Endothelial cell of umbilical vein (primary cell): ENCODE measurements around the gene DGKA. TPM values are rescaled to one million over a fixed set of nuclear protein-coding genes. Genes with fewer than 3 reads are reported as not detected.

ENCODE experiments used
- BruUV-seq: library from RNA; stranded (reverse); fragments of 400-500 nt; replicated peaks from 2 replicates; lab custom pipeline; 2021; lab: Mats Ljungman, UMichigan
- CTCF ChIA-PET: fragments of 300-600, 350-600 bp; sonication (Branson Sonifier 250); formaldehyde crosslinking; loops from one replicate; lab custom pipeline; 2021; ENCODE audit warnings: antibody characterized with exemption, inconsistent platforms; lab: Charles Lee
- POLR2A ChIA-PET: fragments of 300-600, 350-600 bp; sonication (Branson Sonifier 250); formaldehyde crosslinking; loops from one replicate; lab custom pipeline; 2021; ENCODE audit warnings: antibody characterized with exemption, inconsistent platforms; lab: Charles Lee
- DNase-seq: peaks from one replicate; pipeline ENCODE4 v3.0.0-alpha.2; 2011; ENCODE audit warnings: low read depth, low spot score
- FAIRE-seq: peaks from 2 replicates; lab custom pipeline; 2011; peaks lifted over from hg19 to GRCh38; lab: Jason Lieb, UNC
- H2AFZ ChIP-seq: 2 replicates; pipeline ENCODE4 v1.6.0; 2012; ENCODE audit warnings: low read depth, low read length, control low read depth, inconsistent platforms
- H3K27ac ChIP-seq: 2 replicates; pipeline ENCODE4 v1.5.1; 2011; ENCODE audit warnings: low read depth, mild to moderate bottlenecking, control low read depth, low read length, moderate library complexity; ENCODE audit not compliant: insufficient read depth
- H3K27me3 ChIP-seq, 2 experiments: 2 replicates each; pipeline versions ENCODE4 v1.6.0 to v1.6.1; 2011; ENCODE audit warnings: low read length in 2 of 2, mixed read lengths in 1 of 2; ENCODE audit not compliant: control insufficient read depth in 2 of 2, insufficient read depth in 2 of 2
- H3K36me3 ChIP-seq, 2 experiments: 2 replicates in 1 of 2; 3 replicates in 1 of 2; pipeline ENCODE4 v1.5.1; 2011; ENCODE audit warnings: low read length in 2 of 2, mild to moderate bottlenecking in 1 of 2, moderate library complexity in 1 of 2; ENCODE audit not compliant: control insufficient read depth in 2 of 2, insufficient read depth in 2 of 2; ENCODE audit errors: extremely low read depth in 1 of 2
- H3K4me1 ChIP-seq: 3 replicates; pipeline ENCODE4 v1.5.1; 2011; ENCODE audit warnings: mild to moderate bottlenecking, low read length; ENCODE audit not compliant: control insufficient read depth, insufficient read depth; ENCODE audit errors: extremely low read depth
- H3K4me2 ChIP-seq: 2 replicates; pipeline ENCODE4 v1.6.1; 2011; ENCODE audit warnings: low read length, control low read depth, mixed read lengths; ENCODE audit not compliant: insufficient read depth
- H3K4me3 ChIP-seq, 3 experiments: fragments of 200-600 bp in 1 of 3; sonication (generic), shearing (Covaris generic) in 1 of 3; replicated peaks in 1 of 3; 2 replicates each; pipeline ENCODE4 v1.5.1; 2011 to 2016; ENCODE audit warnings: control low read depth in 3 of 3, low read length in 3 of 3, mild to moderate bottlenecking in 2 of 3, inconsistent platforms in 1 of 3, low read depth in 1 of 3, moderate library complexity in 1 of 3; ENCODE audit not compliant: insufficient read depth in 1 of 3
- H3K79me2 ChIP-seq: 2 replicates; pipeline ENCODE4 v1.6.0; 2012; ENCODE audit warnings: low read length, inconsistent platforms; ENCODE audit not compliant: control insufficient read depth, insufficient read depth
- H3K9ac ChIP-seq: replicated peaks from 2 replicates; pipeline ENCODE3; 2011; ENCODE audit warnings: low read length, control low read depth; ENCODE audit not compliant: insufficient read depth; ENCODE audit errors: extremely low read depth
- H3K9me1 ChIP-seq: replicated peaks from 3 replicates; pipeline ENCODE4 v1.6.0; 2011; ENCODE audit warnings: mild to moderate bottlenecking, low read length; ENCODE audit not compliant: control insufficient read depth, insufficient read depth; ENCODE audit errors: extremely low read depth
- H3K9me3 ChIP-seq: replicated peaks from 2 replicates; pipeline ENCODE4 v1.5.1; 2012; ENCODE audit warnings: low read length, inconsistent platforms; ENCODE audit not compliant: control insufficient read depth, insufficient read depth
- H4K20me1 ChIP-seq: replicated peaks from 2 replicates; pipeline ENCODE3; 2011; ENCODE audit warnings: mild to moderate bottlenecking, low read length; ENCODE audit not compliant: control insufficient read depth, insufficient read depth; ENCODE audit errors: extremely low read depth
- EZH2 ChIP-seq: IDR thresholded peaks from 2 replicates; pipeline ENCODE4 v1.6.1; 2012; ENCODE audit warnings: borderline replicate concordance, low read depth, mild to moderate bottlenecking, moderate library complexity, low read length, inconsistent platforms; ENCODE audit not compliant: severe bottlenecking
- FOS ChIP-seq: IDR thresholded peaks from 2 replicates; pipeline ENCODE4 v1.6.1; 2011; ENCODE audit warnings: mild to moderate bottlenecking, low read length, moderate library complexity, borderline replicate concordance; ENCODE audit not compliant: insufficient read depth
- GATA2 ChIP-seq: IDR thresholded peaks from 2 replicates; pipeline ENCODE4 v1.7.0; 2011; ENCODE audit warnings: low read depth, mild to moderate bottlenecking, moderate library complexity, mixed read lengths, low read length; ENCODE audit not compliant: insufficient read length, insufficient read depth
- JUN ChIP-seq: IDR thresholded peaks from 2 replicates; pipeline ENCODE4 v1.6.1; 2011; ENCODE audit warnings: borderline replicate concordance, low read depth; ENCODE audit not compliant: insufficient read length, insufficient read depth
- MYC ChIP-seq: IDR thresholded peaks from one replicate; pipeline ENCODE4 v1.6.1; 2011; ENCODE audit warnings: mild to moderate bottlenecking, low read depth, low read length
- POLR2A ChIP-seq: IDR thresholded peaks from 2 replicates; pipeline ENCODE4 v1.6.1; 2012; ENCODE audit warnings: low read depth, mild to moderate bottlenecking, control low read depth, low read length
- POLR2AphosphoS5 ChIP-seq: IDR thresholded peaks from 2 replicates; pipeline ENCODE4 v1.6.1; 2012; ENCODE audit warnings: low read depth, mild to moderate bottlenecking, control low read depth, low read length, moderate library complexity; ENCODE audit not compliant: insufficient read depth
- dilution Hi-C: fragments of 300-500 bp; cut with MboI; formaldehyde crosslinking; loops from one replicate; pipeline ENCODE4 v1.15.0; 2019; ENCODE audit warnings: low sequenced_read_pairs; ENCODE audit not compliant: extremely low pct_ligation_motif_present
- intact Hi-C: fragments of 100-400 bp; cut with micrococcal nuclease; formaldehyde crosslinking; loops from one replicate; pipeline ENCODE4 v1.10.0; 2022
- polyA plus RNA-seq, 4 experiments: library from polyadenylated mRNA; depleted of rRNA in 3 of 4; stranded (reverse) in 3 of 4; unstranded in 1 of 4; fragments of >200 nt; gene quantifications; 2 replicates each; pipeline versions ENCODE4 v1.2.1 to v1.2.3, GENCODE V29; 2011 to 2012; ENCODE audit warnings: missing spikeins in 1 of 4
- total RNA-seq: library from RNA; stranded (reverse); gene quantifications from 2 replicates; pipeline ENCODE4 v1.2.3, GENCODE V29; 2021
- TF ChIP-seq, protein P1 (sequence below): IDR thresholded peaks from 2 replicates; pipeline ENCODE4 v1.6.1; 2011; ENCODE audit not compliant: insufficient read depth, insufficient read length
- TF ChIP-seq, protein P2 (sequence below), 2 donors: IDR thresholded peaks; 1 replicate in 1 of 2; 2 replicates in 1 of 2; pipeline ENCODE4 v1.5.1; 2011; ENCODE audit warnings: low read length in 2 of 2, mild to moderate bottlenecking in 2 of 2, moderate library complexity in 2 of 2, control low read depth in 1 of 2, inconsistent platforms in 1 of 2, low read depth in 1 of 2; ENCODE audit not compliant: insufficient read depth in 1 of 2; ENCODE audit errors: extremely low read depth in 1 of 2

DGKA gene
- total and polyA plus RNA-seq, 2 donors (not counting 3 experiments of a cell fraction or from before 2014, with no cell fraction given) = 49.8 to 53.2 TPM

- Histone ChIP-seq H3K4me1 (no peaks in the 10 kb centered on the region), H3K36me3 (no peaks in the 10 kb centered on the region), H3K4me3 (no peak overlapping the region), H3K4me2 (no peak overlapping the region), H3K27ac (no peak overlapping the region), H3K27me3 (no peaks in the 10 kb centered on the region), H3K79me2 (no peaks in the 10 kb centered on the region), H3K9ac (no peak overlapping the region), H2AFZ (no peak overlapping the region), H4K20me1 (no peaks in the 10 kb centered on the region), H3K9me3 (no peaks in the 10 kb centered on the region), H3K9me1 (no peaks in the 10 kb centered on the region)
- no peak for FAIRE-seq
- ChIA-PET CTCF (interaction anchor here (1.1 to 1.3 kb wide), 2 partner anchors 13 to 17 kb away, joined by 3 read pairs; no protein-coding TSS in a partner anchor), POLR2A (no interaction called here)
- dilution Hi-C loops = no loop called here
- TF ChIP-seq JUN = no peak
- TF ChIP-seq, protein P1, sequence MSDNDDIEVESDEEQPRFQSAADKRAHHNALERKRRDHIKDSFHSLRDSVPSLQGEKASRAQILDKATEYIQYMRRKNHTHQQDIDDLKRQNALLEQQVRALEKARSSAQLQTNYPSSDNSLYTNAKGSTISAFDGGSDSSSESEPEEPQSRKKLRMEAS = no peak
- TF ChIP-seq POLR2AphosphoS5 = no peak
- no peak for TF ChIP-seq MYC
- intact Hi-C loops = no loop called here
- no peak for DNase-seq
- no TSS peak for BruUV-seq
Observed at GRCh38 chr12:55893723-55894122, 37.2 kb upstream of the DGKA start.

DNA sequence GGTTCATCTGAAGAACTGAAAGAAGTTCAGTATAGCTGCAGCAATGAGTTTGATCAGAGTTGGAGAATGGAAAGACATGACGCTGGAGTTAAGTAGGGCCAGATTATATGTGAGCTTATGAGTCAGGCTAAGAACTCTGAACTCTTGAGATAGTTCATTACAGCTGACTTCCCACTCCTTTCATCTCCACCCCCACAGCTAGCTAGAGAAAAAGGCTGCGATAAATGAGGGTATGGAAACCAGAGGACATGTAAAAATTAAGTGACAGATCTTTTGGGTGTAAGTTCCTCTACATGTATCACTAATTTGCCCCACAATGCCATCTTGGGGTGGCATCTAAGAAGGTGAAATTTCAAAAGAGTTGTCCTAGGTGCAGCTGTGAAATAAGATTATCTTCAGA is 31.9 kb upstream of the DGKA start:
- Histone ChIP-seq H3K27me3 (no peaks in the 10 kb centered on the region), H2AFZ (no peak overlapping the region), H3K36me3 (peaks cover 0 to 8% of the 10 kb centered on the region in 2 experiments), H4K20me1 (no peaks in the 10 kb centered on the region), H3K4me3 (no peak overlapping the region), H3K79me2 (no peaks in the 10 kb centered on the region), H3K4me1 (no peaks in the 10 kb centered on the region), H3K4me2 (no peak overlapping the region), H3K9me3 (no peaks in the 10 kb centered on the region), H3K9ac (no peak overlapping the region), H3K27ac (no peak overlapping the region), H3K9me1 (no peaks in the 10 kb centered on the region)
- no TSS peak for BruUV-seq
- FAIRE-seq = no peak
- DNase-seq = no peak
- ChIA-PET POLR2A (no interaction called here), CTCF (interaction anchor here (1.0 to 1.1 kb wide), 2 partner anchors 13 to 21 kb away, joined by 3 to 4 read pairs; no protein-coding TSS in a partner anchor)
- intact Hi-C loops = no loop called here
- dilution Hi-C loops = no loop called here
- TF ChIP-seq POLR2A = no peak
- TF ChIP-seq POLR2AphosphoS5 = no peak
- no peak for TF ChIP-seq GATA2
- TF ChIP-seq FOS = no peak
- TF ChIP-seq MYC = no peak
- TF ChIP-seq, protein P1 = no peak
- TF ChIP-seq JUN = no peak
- TF ChIP-seq, protein P2, sequence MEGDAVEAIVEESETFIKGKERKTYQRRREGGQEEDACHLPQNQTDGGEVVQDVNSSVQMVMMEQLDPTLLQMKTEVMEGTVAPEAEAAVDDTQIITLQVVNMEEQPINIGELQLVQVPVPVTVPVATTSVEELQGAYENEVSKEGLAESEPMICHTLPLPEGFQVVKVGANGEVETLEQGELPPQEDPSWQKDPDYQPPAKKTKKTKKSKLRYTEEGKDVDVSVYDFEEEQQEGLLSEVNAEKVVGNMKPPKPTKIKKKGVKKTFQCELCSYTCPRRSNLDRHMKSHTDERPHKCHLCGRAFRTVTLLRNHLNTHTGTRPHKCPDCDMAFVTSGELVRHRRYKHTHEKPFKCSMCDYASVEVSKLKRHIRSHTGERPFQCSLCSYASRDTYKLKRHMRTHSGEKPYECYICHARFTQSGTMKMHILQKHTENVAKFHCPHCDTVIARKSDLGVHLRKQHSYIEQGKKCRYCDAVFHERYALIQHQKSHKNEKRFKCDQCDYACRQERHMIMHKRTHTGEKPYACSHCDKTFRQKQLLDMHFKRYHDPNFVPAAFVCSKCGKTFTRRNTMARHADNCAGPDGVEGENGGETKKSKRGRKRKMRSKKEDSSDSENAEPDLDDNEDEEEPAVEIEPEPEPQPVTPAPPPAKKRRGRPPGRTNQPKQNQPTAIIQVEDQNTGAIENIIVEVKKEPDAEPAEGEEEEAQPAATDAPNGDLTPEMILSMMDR (IDR thresholded peaks at IDR 0.05; ENCODE audit: extremely low read depth in 1 of 2, insufficient read depth in 1 of 2, low read depth in 1 of 2, low read length in 2 of 2) = no peak
- no peak for TF ChIP-seq EZH2
